Measurements from ENCODE around the gene INTS2. TPM values are rescaled to one million over a fixed set of nuclear protein-coding genes. Genes with fewer than 3 reads are reported as not detected.
"Not testable (repeated sequence)": the region's sequence is repeated elsewhere in the genome, so short reads cannot be mapped to it uniquely, and the experiment has no call there.

Gene INTS2
- polyA plus RNA-seq, 4 donors = 11.0 to 16.5 (median 12.5) TPM

- no peak for DNase-seq (ENCODE audit: low read depth in 4 of 4, low spot score in 2 of 4)
Observed at GRCh38 chr17:61903251-61903650, 24.5 kb downstream of the INTS2 start.

GRCh38 chr17:61897548-61898180 lies 30.1 kb downstream of the INTS2 start:
- no peak for DNase-seq (ENCODE audit: low read depth in 4 of 4, low spot score in 2 of 4)

- DNase-seq (ENCODE audit: low read depth in 4 of 4, low spot score in 2 of 4) = no peak
Observed at GRCh38 chr17:61895391-61895790, 32.4 kb downstream of the INTS2 start.

GRCh38 chr17:61894310-61894709 lies 33.5 kb downstream of the INTS2 start:
- DNase-seq (ENCODE audit: low read depth in 4 of 4, low spot score in 2 of 4) = not testable (repeated sequence)

- DNase-seq (ENCODE audit: low read depth in 4 of 4, low spot score in 2 of 4) = not testable (repeated sequence)
Observed at GRCh38 chr17:61887733-61888132, 40.0 kb downstream of the INTS2 start.

- DNase-seq (ENCODE audit: low read depth in 4 of 4, low spot score in 2 of 4) = not testable (repeated sequence)
Observed at GRCh38 chr17:61885865-61886264, 41.9 kb downstream of the INTS2 start.

GRCh38 chr17:61884864-61885263 lies 42.9 kb downstream of the INTS2 start:
- DNase-seq (ENCODE audit: low read depth in 4 of 4, low spot score in 2 of 4) = no peak

- no peak for DNase-seq (ENCODE audit: low read depth in 4 of 4, low spot score in 2 of 4)
Observed at GRCh38 chr17:61880589-61881102, 47.1 kb downstream of the INTS2 start.

GRCh38 chr17:61878984-61879612 lies 48.7 kb downstream of the INTS2 start:
- no peak for DNase-seq (ENCODE audit: low read depth in 4 of 4, low spot score in 2 of 4)

- DNase-seq (ENCODE audit: low read depth in 4 of 4, low spot score in 2 of 4) = no peak
Observed at GRCh38 chr17:61878520-61878919, 49.3 kb downstream of the INTS2 start.

GRCh38 chr17:61877837-61878236 lies 49.9 kb downstream of the INTS2 start:
- no peak for DNase-seq (ENCODE audit: low read depth in 4 of 4, low spot score in 2 of 4)

GRCh38 chr17:61875804-61876203 lies 52.0 kb downstream of the INTS2 start:
- DNase-seq (ENCODE audit: low read depth in 4 of 4, low spot score in 2 of 4) = no peak

- DNase-seq (ENCODE audit: low read depth in 4 of 4, low spot score in 2 of 4) = no peak
Observed at GRCh38 chr17:61875285-61875684, 52.5 kb downstream of the INTS2 start.

GRCh38 chr17:61874075-61874474 lies 53.7 kb downstream of the INTS2 start:
- DNase-seq (ENCODE audit: low read depth in 4 of 4, low spot score in 2 of 4) = no peak

GRCh38 chr17:61872099-61872498 lies 55.7 kb downstream of the INTS2 start:
- DNase-seq (ENCODE audit: low read depth in 4 of 4, low spot score in 2 of 4) = no peak

- no peak for DNase-seq (ENCODE audit: low read depth in 4 of 4, low spot score in 2 of 4)
Observed at GRCh38 chr17:61869138-61869537, 58.6 kb downstream of the INTS2 start.

GRCh38 chr17:61868074-61868473 lies 59.7 kb downstream of the INTS2 start:
- DNase-seq (ENCODE audit: low read depth in 4 of 4, low spot score in 2 of 4) = no peak

- DNase-seq (ENCODE audit: low read depth in 4 of 4, low spot score in 2 of 4) = no peak
Observed at GRCh38 chr17:61867033-61867432, 60.7 kb downstream of the INTS2 start.

GRCh38 chr17:61863801-61864126 lies 64.0 kb downstream of the INTS2 start:
- peak in 1 of 4 donors; percentile 83 for DNase-seq (ENCODE audit: low read depth in 4 of 4, low spot score in 2 of 4)

GRCh38 chr17:61862975-61863800 lies 64.6 kb downstream of the INTS2 start, which contains the start of gene BRIP1:
TSS of gene BRIP1 (minus strand) at chr17:61863528. CDS start at chr17:61861539, 1,989 bp downstream.
- DNase-seq (ENCODE audit: low read depth in 4 of 4, low spot score in 2 of 4) = peak; percentile 68 to 95 (median 82)

GRCh38 chr17:61862105-61862574 lies 65.6 kb downstream of the INTS2 start:
- DNase-seq (ENCODE audit: low read depth in 4 of 4, low spot score in 2 of 4) = no peak

Data from left renal cortex interstitium (tissue), 4 donors.